Activated CD8-positive, alpha-beta memory T cell treated with anti-CD3 and anti-CD28 coated beads for 24 hours (primary cell): ENCODE data around the gene UNC13D.
A peak's percentile ranks its signal among the peaks of the same experiment; 100 is the strongest.
"Not testable (repeated sequence)": the region's sequence is repeated elsewhere in the genome, so short reads cannot be mapped to it uniquely, and the experiment has no call there.

Experiments used
- DNase-seq: peaks from one replicate; pipeline ENCODE4 v3.0.0-alpha.2; 2020

The UNC13D gene

GRCh38 chr17:75791254-75791653 lies 53.0 kb downstream of the UNC13D start:
- no peak for DNase-seq

- no peak for DNase-seq
Observed at GRCh38 chr17:75785016-75785890, 59.0 kb downstream of the UNC13D start.

GRCh38 chr17:75784473-75785015 lies 59.7 kb downstream of the UNC13D start, which contains the start of gene UNK:
Gene UNK (plus strand): TSS chr17:75784806. CDS start chr17:75784881, 75 bp downstream.
- peak; percentile 97 for DNase-seq

GRCh38 chr17:75783803-75784472 lies 60.3 kb downstream of the UNC13D start:
- no peak for DNase-seq

GRCh38 chr17:75783069-75783783 lies 61.0 kb downstream of the UNC13D start:
- DNase-seq, result no peak

- DNase-seq, result no peak
Observed at GRCh38 chr17:75779987-75780889, 64.0 kb downstream of the UNC13D start.

GRCh38 chr17:75779250-75779986 lies 64.8 kb downstream of the UNC13D start:
- DNase-seq, result peak; percentile 96

GRCh38 chr17:75778861-75779249 lies 65.3 kb downstream of the UNC13D start:
- no peak for DNase-seq

- DNase-seq, result not testable (repeated sequence)
Observed at GRCh38 chr17:75778066-75778860, 65.9 kb downstream of the UNC13D start.

- DNase-seq, result no peak
Observed at GRCh38 chr17:75777296-75777922, 66.8 kb downstream of the UNC13D start.
